ENCODE results near the gene ANO7. TPM values are rescaled to one million over a fixed set of nuclear protein-coding genes. Genes with fewer than 3 reads are reported as not detected.

Gene ANO7
- total and polyA plus RNA-seq, 2 of the 13 experiments (the other 11 are each of a cell fraction or from before 2014, with no cell fraction given) = 4.1 to 4.9 TPM

DNA sequence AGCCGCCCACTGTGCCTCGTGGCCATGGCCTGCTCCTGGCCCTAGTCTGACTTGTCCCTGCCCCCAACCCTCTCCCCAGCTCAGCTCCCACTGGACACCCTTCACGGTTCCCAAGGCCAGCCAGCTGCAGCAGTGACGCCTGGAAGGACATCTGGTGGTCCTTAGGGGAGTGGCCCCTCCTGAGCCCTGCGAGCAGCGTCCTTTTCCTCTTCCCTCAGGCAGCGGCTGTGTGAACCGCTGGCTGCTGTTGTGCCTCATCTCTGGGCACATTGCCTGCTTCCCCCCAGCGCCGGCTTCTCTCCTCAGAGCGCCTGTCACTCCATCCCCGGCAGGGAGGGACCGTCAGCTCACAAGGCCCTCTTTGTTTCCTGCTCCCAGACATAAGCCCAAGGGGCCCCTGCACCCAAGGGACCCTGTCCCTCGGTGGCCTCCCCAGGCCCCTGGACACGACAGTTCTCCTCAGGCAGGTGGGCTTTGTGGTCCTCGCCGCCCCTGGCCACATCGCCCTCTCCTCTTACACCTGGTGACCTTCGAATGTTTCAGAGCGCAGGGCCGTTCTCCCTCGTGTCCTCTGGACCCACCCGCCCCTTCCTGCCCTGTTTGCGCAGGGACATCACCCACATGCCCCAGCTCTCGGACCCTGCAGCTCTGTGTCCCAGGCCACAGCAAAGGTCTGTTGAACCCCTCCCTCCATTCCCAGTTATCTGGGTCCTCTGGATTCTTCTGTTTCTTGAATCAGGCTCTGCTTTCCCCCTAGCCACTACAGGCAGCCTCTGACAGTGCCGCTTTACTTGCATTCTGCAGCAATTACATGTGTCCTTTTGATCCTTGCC lies 35.8 kb downstream of the ANO7 start (continued):
- TF ChIP-seq CTCF (CRISPR knock-in tag; IDR thresholded peaks at IDR 0.05) = peak; percentile 42
- no peak for TF ChIP-seq ATM (IDR thresholded peaks at IDR 0.05; ENCODE audit: borderline replicate concordance)
- TF ChIP-seq, protein P1, sequence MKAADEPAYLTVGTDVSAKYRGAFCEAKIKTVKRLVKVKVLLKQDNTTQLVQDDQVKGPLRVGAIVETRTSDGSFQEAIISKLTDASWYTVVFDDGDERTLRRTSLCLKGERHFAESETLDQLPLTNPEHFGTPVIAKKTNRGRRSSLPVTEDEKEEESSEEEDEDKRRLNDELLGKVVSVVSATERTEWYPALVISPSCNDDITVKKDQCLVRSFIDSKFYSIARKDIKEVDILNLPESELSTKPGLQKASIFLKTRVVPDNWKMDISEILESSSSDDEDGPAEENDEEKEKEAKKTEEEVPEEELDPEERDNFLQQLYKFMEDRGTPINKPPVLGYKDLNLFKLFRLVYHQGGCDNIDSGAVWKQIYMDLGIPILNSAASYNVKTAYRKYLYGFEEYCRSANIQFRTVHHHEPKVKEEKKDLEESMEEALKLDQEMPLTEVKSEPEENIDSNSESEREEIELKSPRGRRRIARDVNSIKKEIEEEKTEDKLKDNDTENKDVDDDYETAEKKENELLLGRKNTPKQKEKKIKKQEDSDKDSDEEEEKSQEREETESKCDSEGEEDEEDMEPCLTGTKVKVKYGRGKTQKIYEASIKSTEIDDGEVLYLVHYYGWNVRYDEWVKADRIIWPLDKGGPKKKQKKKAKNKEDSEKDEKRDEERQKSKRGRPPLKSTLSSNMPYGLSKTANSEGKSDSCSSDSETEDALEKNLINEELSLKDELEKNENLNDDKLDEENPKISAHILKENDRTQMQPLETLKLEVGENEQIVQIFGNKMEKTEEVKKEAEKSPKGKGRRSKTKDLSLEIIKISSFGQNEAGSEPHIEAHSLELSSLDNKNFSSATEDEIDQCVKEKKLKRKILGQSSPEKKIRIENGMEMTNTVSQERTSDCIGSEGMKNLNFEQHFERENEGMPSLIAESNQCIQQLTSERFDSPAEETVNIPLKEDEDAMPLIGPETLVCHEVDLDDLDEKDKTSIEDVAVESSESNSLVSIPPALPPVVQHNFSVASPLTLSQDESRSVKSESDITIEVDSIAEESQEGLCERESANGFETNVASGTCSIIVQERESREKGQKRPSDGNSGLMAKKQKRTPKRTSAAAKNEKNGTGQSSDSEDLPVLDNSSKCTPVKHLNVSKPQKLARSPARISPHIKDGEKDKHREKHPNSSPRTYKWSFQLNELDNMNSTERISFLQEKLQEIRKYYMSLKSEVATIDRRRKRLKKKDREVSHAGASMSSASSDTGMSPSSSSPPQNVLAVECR (CRISPR knock-in tag; IDR thresholded peaks at IDR 0.05; ENCODE audit: borderline replicate concordance) = peak; percentile 81
- TF ChIP-seq KDM5A (IDR thresholded peaks at IDR 0.05; ENCODE audit: borderline replicate concordance, low read length) = no peak; the same call in 1 of the 2 replicates
- TF ChIP-seq ZNF737 (CRISPR knock-in tag; IDR thresholded peaks at IDR 0.05; ENCODE audit: borderline replicate concordance) = no peak
- TF ChIP-seq ZBTB38 (CRISPR knock-in tag; IDR thresholded peaks at IDR 0.05) = peak; percentile 81
- no peak for TF ChIP-seq ZFP36L1 (CRISPR knock-in tag; IDR thresholded peaks at IDR 0.05)
- no peak for TF ChIP-seq REXO4 (CRISPR knock-in tag; IDR thresholded peaks at IDR 0.05; ENCODE audit: borderline replicate concordance)
- peak; percentile 78; the same call in 1 of the 2 replicates for TF ChIP-seq DPF2 (CRISPR knock-in tag; IDR thresholded peaks at IDR 0.05; ENCODE audit: borderline replicate concordance, low read depth)
- peak; percentile 78; the same call in 1 of the 2 replicates for TF ChIP-seq KDM3A (CRISPR knock-in tag; IDR thresholded peaks at IDR 0.05; ENCODE audit: low read depth)
- TF ChIP-seq NFATC3 (CRISPR knock-in tag; IDR thresholded peaks at IDR 0.05) = 0 out of 2 replicates have a peak, but pooled peaks have one; percentile 76
- TF ChIP-seq PRMT3 (CRISPR knock-in tag; IDR thresholded peaks at IDR 0.05; ENCODE audit: borderline replicate concordance, low read depth) = no peak
- TF ChIP-seq ZBTB42 (CRISPR knock-in tag; IDR thresholded peaks at IDR 0.05) = no peak
- no peak for TF ChIP-seq MTF1 (CRISPR knock-in tag; IDR thresholded peaks at IDR 0.05)
- TF ChIP-seq ZNF253 (CRISPR knock-in tag; IDR thresholded peaks at IDR 0.05; ENCODE audit: borderline replicate concordance) = no peak
- TF ChIP-seq SOX5 (CRISPR knock-in tag; IDR thresholded peaks at IDR 0.05; ENCODE audit: borderline replicate concordance) = 0 out of 2 replicates have a peak, but pooled peaks have one; percentile 16
- peak; percentile 86; the same call in 1 of the 2 replicates for TF ChIP-seq ZNF790 (CRISPR knock-in tag; IDR thresholded peaks at IDR 0.05; ENCODE audit: borderline replicate concordance)
- TF ChIP-seq ZNF503 (CRISPR knock-in tag; IDR thresholded peaks at IDR 0.05) = peak; percentile 80; the same call in 1 of the 2 replicates
